ENCODE measurements around the gene KIAA0040. TPM values are rescaled to one million over a fixed set of nuclear protein-coding genes. Genes with fewer than 3 reads are reported as not detected.

Gene KIAA0040
- total and polyA plus RNA-seq, 2 donors (not counting 3 experiments of a cell fraction or from before 2014, with no cell fraction given) = 8.3 to 10.9 TPM

GRCh38 chr1:175164751-175165150 lies 27.8 kb downstream of the KIAA0040 start:
- Histone ChIP-seq H3K9me3 (replicated peaks; ENCODE audit: control insufficient read depth, insufficient read depth, low read length) (no peaks in the 10 kb centered on the region), H3K9ac (replicated peaks; ENCODE audit: extremely low read depth, insufficient read depth, low read length) (no peak overlapping the region), H3K27ac (ENCODE audit: insufficient read depth, low read depth, low read length) (no peak overlapping the region), H2AFZ (ENCODE audit: low read depth, low read length) (no peak overlapping the region), H3K79me2 (ENCODE audit: control insufficient read depth, insufficient read depth, low read length) (no peaks in the 10 kb centered on the region), H3K4me3 (replicated peaks in 1 of 3; ENCODE audit: insufficient read depth in 1 of 3, low read depth in 1 of 3, low read length in 3 of 3) (no peak overlapping the region), H4K20me1 (replicated peaks; ENCODE audit: control insufficient read depth, extremely low read depth, insufficient read depth, low read length) (no peaks in the 10 kb centered on the region), H3K9me1 (replicated peaks; ENCODE audit: control insufficient read depth, extremely low read depth, insufficient read depth, low read length) (no peaks in the 10 kb centered on the region), H3K4me2 (ENCODE audit: insufficient read depth, low read length) (no peak overlapping the region), H3K4me1 (ENCODE audit: control insufficient read depth, extremely low read depth, insufficient read depth, low read length) (peaks cover 17% of the 10 kb centered on the region), H3K36me3 (ENCODE audit: control insufficient read depth in 2 of 2, extremely low read depth in 1 of 2, insufficient read depth in 2 of 2, low read length in 2 of 2) (peaks cover 3% of the 10 kb centered on the region in 2 experiments), H3K27me3 (ENCODE audit: control insufficient read depth in 2 of 2, insufficient read depth in 2 of 2, low read length in 2 of 2) (no peaks in the 10 kb centered on the region)
- POLR2A ChIA-PET = no interaction called here
- intact Hi-C loops (cut with micrococcal nuclease) = no loop called here
- no TSS peak for BruUV-seq (replicated peaks)
- no peak for DNase-seq (ENCODE audit: low read depth, low spot score)
- dilution Hi-C loops (cut with MboI; ENCODE audit: extremely low pct_ligation_motif_present, low sequenced_read_pairs) = no loop called here
- FAIRE-seq = no peak
- CTCF ChIA-PET = interaction anchor here (1.5 to 5.8 kb wide), 3 partner anchors 9 to 154 kb away, joined by 8 to 23 read pairs (median 12); no protein-coding TSS in a partner anchor
- TF ChIP-seq FOS (IDR thresholded peaks at IDR 0.05; ENCODE audit: borderline replicate concordance, insufficient read depth, low read length) (no peak), POLR2AphosphoS5 (IDR thresholded peaks at IDR 0.05; ENCODE audit: insufficient read depth, low read depth, low read length) (no peak), GATA2 (IDR thresholded peaks at IDR 0.05; ENCODE audit: insufficient read depth, insufficient read length, low read depth, low read length) (no peak), JUN (IDR thresholded peaks at IDR 0.05; ENCODE audit: borderline replicate concordance, insufficient read depth, insufficient read length, low read depth) (no peak), POLR2A (IDR thresholded peaks at IDR 0.05; ENCODE audit: low read depth, low read length) (no peak), CTCF (IDR thresholded peaks at IDR 0.05; ENCODE audit: extremely low read depth in 1 of 2, insufficient read depth in 1 of 2, low read depth in 1 of 2, low read length in 2 of 2) (no peak), EZH2 (IDR thresholded peaks at IDR 0.05; ENCODE audit: borderline replicate concordance, low read depth, low read length, severe bottlenecking) (no peak), MYC (IDR thresholded peaks at IDR 0.05; ENCODE audit: low read depth, low read length) (no peak)
- TF ChIP-seq, protein P1, sequence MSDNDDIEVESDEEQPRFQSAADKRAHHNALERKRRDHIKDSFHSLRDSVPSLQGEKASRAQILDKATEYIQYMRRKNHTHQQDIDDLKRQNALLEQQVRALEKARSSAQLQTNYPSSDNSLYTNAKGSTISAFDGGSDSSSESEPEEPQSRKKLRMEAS (IDR thresholded peaks at IDR 0.05; ENCODE audit: insufficient read depth, insufficient read length) = no peak

Data from endothelial cell of umbilical vein (primary cell).